ENCODE data around the gene PRPF38A.

Gene PRPF38A, protein sequence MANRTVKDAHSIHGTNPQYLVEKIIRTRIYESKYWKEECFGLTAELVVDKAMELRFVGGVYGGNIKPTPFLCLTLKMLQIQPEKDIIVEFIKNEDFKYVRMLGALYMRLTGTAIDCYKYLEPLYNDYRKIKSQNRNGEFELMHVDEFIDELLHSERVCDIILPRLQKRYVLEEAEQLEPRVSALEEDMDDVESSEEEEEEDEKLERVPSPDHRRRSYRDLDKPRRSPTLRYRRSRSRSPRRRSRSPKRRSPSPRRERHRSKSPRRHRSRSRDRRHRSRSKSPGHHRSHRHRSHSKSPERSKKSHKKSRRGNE

GRCh38 chr1:52404116-52404974, at the start of gene PRPF38A, which contains the start of gene ORC1:
PRPF38A (plus strand) TSS chr1:52404602; CDS start chr1:52404750, 148 bp downstream.
ORC1 (minus strand) TSS chr1:52404423; CDS start chr1:52402223, 2,200 bp downstream.
- TF ChIP-seq, protein P1, sequence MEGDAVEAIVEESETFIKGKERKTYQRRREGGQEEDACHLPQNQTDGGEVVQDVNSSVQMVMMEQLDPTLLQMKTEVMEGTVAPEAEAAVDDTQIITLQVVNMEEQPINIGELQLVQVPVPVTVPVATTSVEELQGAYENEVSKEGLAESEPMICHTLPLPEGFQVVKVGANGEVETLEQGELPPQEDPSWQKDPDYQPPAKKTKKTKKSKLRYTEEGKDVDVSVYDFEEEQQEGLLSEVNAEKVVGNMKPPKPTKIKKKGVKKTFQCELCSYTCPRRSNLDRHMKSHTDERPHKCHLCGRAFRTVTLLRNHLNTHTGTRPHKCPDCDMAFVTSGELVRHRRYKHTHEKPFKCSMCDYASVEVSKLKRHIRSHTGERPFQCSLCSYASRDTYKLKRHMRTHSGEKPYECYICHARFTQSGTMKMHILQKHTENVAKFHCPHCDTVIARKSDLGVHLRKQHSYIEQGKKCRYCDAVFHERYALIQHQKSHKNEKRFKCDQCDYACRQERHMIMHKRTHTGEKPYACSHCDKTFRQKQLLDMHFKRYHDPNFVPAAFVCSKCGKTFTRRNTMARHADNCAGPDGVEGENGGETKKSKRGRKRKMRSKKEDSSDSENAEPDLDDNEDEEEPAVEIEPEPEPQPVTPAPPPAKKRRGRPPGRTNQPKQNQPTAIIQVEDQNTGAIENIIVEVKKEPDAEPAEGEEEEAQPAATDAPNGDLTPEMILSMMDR (IDR thresholded peaks at IDR 0.05; ENCODE audit: insufficient read depth, low read length, poor library complexity, severe bottlenecking), result peak; percentile 49
- H3K27me3 ChIP-seq (replicated peaks; ENCODE audit: control insufficient read depth, insufficient read depth, low read length), result no peaks in the 10 kb centered on the region
- H3K36me3 ChIP-seq (ENCODE audit: control insufficient read depth, insufficient read depth, low read length), result peaks cover 6% of the 10 kb centered on the region
- peak within 1 kb of the TSS; percentile 96 for H3K4me3 ChIP-seq (replicated peaks; ENCODE audit: low read depth, low read length)
- DNase-seq (ENCODE audit: extremely low read depth, insufficient read length), result peak; percentile 94

GRCh38 chr1:52355436-52355835, 49.0 kb upstream of the PRPF38A start:
- Histone ChIP-seq H3K36me3 (ENCODE audit: control insufficient read depth, insufficient read depth, low read length) (peaks cover 65% of the 10 kb centered on the region), H3K27me3 (replicated peaks; ENCODE audit: control insufficient read depth, insufficient read depth, low read length) (no peaks in the 10 kb centered on the region), H3K4me3 (replicated peaks; ENCODE audit: low read depth, low read length) (no peak overlapping the region)
- no peak for DNase-seq (ENCODE audit: extremely low read depth, insufficient read length)
- TF ChIP-seq, protein P1 (IDR thresholded peaks at IDR 0.05; ENCODE audit: insufficient read depth, low read length, poor library complexity, severe bottlenecking), result no peak

- no peaks in the 10 kb centered on the region for H3K27me3 ChIP-seq (replicated peaks; ENCODE audit: control insufficient read depth, insufficient read depth, low read length)
- TF ChIP-seq, protein P1 (IDR thresholded peaks at IDR 0.05; ENCODE audit: insufficient read depth, low read length, poor library complexity, severe bottlenecking), result no peak
- no peak overlapping the region for H3K4me3 ChIP-seq (replicated peaks; ENCODE audit: low read depth, low read length)
- H3K36me3 ChIP-seq (ENCODE audit: control insufficient read depth, insufficient read depth, low read length), result peaks cover 69% of the 10 kb centered on the region
- DNase-seq (ENCODE audit: extremely low read depth, insufficient read length), result no peak
These were observed 48.4 kb upstream of the PRPF38A start for GRCh38 chr1:52355847-52356505.

DNA sequence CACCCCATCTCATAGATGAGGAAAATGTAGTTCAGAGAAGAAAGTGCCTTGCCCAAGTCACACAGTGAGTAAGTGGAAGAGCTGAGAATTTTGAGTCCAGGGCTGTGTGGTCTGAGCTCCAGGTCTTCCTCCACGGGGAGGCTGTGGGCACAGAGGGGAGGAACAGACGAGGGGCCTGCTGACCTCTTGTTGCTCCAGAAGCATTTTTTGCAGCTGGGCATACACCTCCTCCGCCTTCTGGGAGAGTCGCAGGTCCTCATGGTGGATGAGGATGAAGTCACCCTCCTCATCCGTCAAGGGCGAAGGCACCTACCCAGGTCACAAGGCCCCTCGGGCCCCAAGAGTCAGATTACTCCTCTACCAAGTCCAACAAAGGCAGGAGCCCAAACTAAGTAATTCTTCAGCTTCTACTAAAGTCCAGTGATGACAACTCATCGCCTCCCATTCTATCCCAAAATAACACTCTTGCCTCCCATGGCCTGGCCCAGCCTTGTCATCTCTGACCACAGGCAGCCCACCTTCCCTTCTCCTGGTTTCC, 47.5 kb upstream of the PRPF38A start:
- TF ChIP-seq, protein P1 (IDR thresholded peaks at IDR 0.05; ENCODE audit: insufficient read depth, low read length, poor library complexity, severe bottlenecking), result no peak
- Histone ChIP-seq H3K27me3 (replicated peaks; ENCODE audit: control insufficient read depth, insufficient read depth, low read length) (no peaks in the 10 kb centered on the region), H3K4me3 (replicated peaks; ENCODE audit: low read depth, low read length) (no peak overlapping the region), H3K36me3 (ENCODE audit: control insufficient read depth, insufficient read depth, low read length) (peaks cover 70% of the 10 kb centered on the region)
- no peak for DNase-seq (ENCODE audit: extremely low read depth, insufficient read length)

GRCh38 chr1:52357397-52357796, 47.0 kb upstream of the PRPF38A start:
- TF ChIP-seq, protein P1 (IDR thresholded peaks at IDR 0.05; ENCODE audit: insufficient read depth, low read length, poor library complexity, severe bottlenecking), result no peak
- Histone ChIP-seq H3K4me3 (replicated peaks; ENCODE audit: low read depth, low read length) (no peak overlapping the region), H3K27me3 (replicated peaks; ENCODE audit: control insufficient read depth, insufficient read depth, low read length) (no peaks in the 10 kb centered on the region), H3K36me3 (ENCODE audit: control insufficient read depth, insufficient read depth, low read length) (peaks cover 72% of the 10 kb centered on the region)
- DNase-seq (ENCODE audit: extremely low read depth, insufficient read length), result no peak
